A549 (cell line): ENCODE measurements around the gene TMEM18. TPM values are rescaled to one million over a fixed set of nuclear protein-coding genes. Genes with fewer than 3 reads are reported as not detected.

Experiments
- ATAC-seq, 2 experiments: fragments of 200-7000 bp in 1 of 2; fragments of >200 bp in 1 of 2; cut with Nextera tagmentation in 1 of 2; cut with Tn5 transposase in 1 of 2; 3 replicates each; pipeline versions ENCODE4 v1.8.0 to v1.9.1; 2018 to 2020; ENCODE audit warnings: mild to moderate bottlenecking in 1 of 2, moderate library complexity in 1 of 2
- CTCF ChIA-PET: fragments of 300-600 bp; sonication (Branson Sonifier 250); formaldehyde crosslinking; extraction: SDS; loops from one replicate; lab custom pipeline; 2021; ENCODE audit warnings: antibody characterized with exemption, inconsistent platforms; lab: Yijun Ruan, JAX
- POLR2A ChIA-PET: fragments of 350-600 bp; formaldehyde crosslinking; extraction: SDS; loops from one replicate; lab custom pipeline; 2021; ENCODE audit warnings: antibody characterized with exemption, inconsistent platforms; lab: Yijun Ruan, JAX
- DNase-seq, 2 experiments: peaks; one replicate each; pipeline versions ENCODE4 v3.0.0 to v3.0.0-alpha.2; 2011 to 2016; ENCODE audit warnings: low read depth in 1 of 2, low spot score in 1 of 2
- FAIRE-seq: peaks from 2 replicates; lab custom pipeline; 2011; peaks lifted over from hg19 to GRCh38; lab: Jason Lieb, UNC
- H3K27ac ChIP-seq, 2 experiments: fragments of >200 bp; sonication (Bioruptor Twin); formaldehyde crosslinking; 3 replicates each; pipeline ENCODE4 v1.5.1; 2016 to 2017
- H3K4me1 ChIP-seq: fragments of >200 bp; sonication (Bioruptor Twin); formaldehyde crosslinking; 3 replicates; pipeline ENCODE4 v1.6.1; 2016
- H3K4me2 ChIP-seq: fragments of >200 bp; sonication (Bioruptor Twin); formaldehyde crosslinking; 3 replicates; pipeline ENCODE4 v1.6.1; 2016
- H3K4me3 ChIP-seq: fragments of >200 bp; sonication (Bioruptor Twin); formaldehyde crosslinking; 3 replicates; pipeline ENCODE4 v1.5.1; 2016
- H3K9me3 ChIP-seq: fragments of >200 bp; sonication (Bioruptor Twin); formaldehyde crosslinking; 3 replicates; pipeline ENCODE4 v1.6.1; 2016
- BCL3 ChIP-seq: fragments of >200 bp; sonication (Bioruptor Twin); formaldehyde crosslinking; IDR thresholded peaks from 3 replicates; pipeline ENCODE4 v1.6.1; 2016
- CBX2 ChIP-seq: fragments of 200-600 bp; sonication (generic); IDR thresholded peaks from 2 replicates; pipeline ENCODE4 v1.6.1; 2016; ENCODE audit warnings: low read depth, mild to moderate bottlenecking, borderline replicate concordance
- CHD2 ChIP-seq: fragments of 150-350 bp; IDR thresholded peaks from 2 replicates; pipeline ENCODE4 v1.6.1; 2014; ENCODE audit warnings: low read length; ENCODE audit not compliant: partially characterized antibody
- CHD4 ChIP-seq: fragments of 200-600 bp; sonication (generic); IDR thresholded peaks from 2 replicates; pipeline ENCODE4 v1.6.1; 2016; ENCODE audit warnings: antibody characterized with exemption, mild to moderate bottlenecking, borderline replicate concordance
- EHF ChIP-seq: fragments of 250-450 bp; sonication (Bioruptor Pico); IDR thresholded peaks from 2 replicates; pipeline ENCODE4 v1.5.0; 2020; ENCODE audit warnings: mild to moderate bottlenecking
- EHMT2 ChIP-seq: fragments of 200-600 bp; sonication (generic); IDR thresholded peaks from 2 replicates; pipeline ENCODE4 v1.6.1; 2016; ENCODE audit warnings: antibody characterized with exemption, low read depth, mild to moderate bottlenecking, moderate library complexity
- EP300 ChIP-seq, 2 experiments: fragments of >200 bp; sonication (Bioruptor Twin); formaldehyde crosslinking; IDR thresholded peaks; 2 replicates in 1 of 2; 3 replicates in 1 of 2; pipeline ENCODE4 v1.6.1; 2016 to 2017
- FOSL2 ChIP-seq, 2 experiments: fragments of 450-650 bp in 1 of 2; fragments of >200 bp in 1 of 2; sonication (Bioruptor Twin) in 1 of 2; formaldehyde crosslinking; IDR thresholded peaks; 2 replicates each; pipeline versions ENCODE4 v1.5.0 to v1.6.1; 2016 to 2020; ENCODE audit warnings: mild to moderate bottlenecking in 1 of 2, moderate library complexity in 1 of 2
- FOXS1 ChIP-seq: fragments of 250-450 bp; sonication (Bioruptor Pico); IDR thresholded peaks from 2 replicates; pipeline ENCODE4 v1.5.0; 2020; ENCODE audit warnings: mild to moderate bottlenecking, moderate library complexity
- GATA3 ChIP-seq: IDR thresholded peaks from 2 replicates; pipeline ENCODE4 v1.6.1; 2012; ENCODE audit warnings: borderline replicate concordance
- HOXA7 ChIP-seq: fragments of 250-450 bp; sonication (Bioruptor Pico); IDR thresholded peaks from 2 replicates; pipeline ENCODE4 v1.5.0; 2020; ENCODE audit warnings: mild to moderate bottlenecking, moderate library complexity
- JUNB ChIP-seq: fragments of >200 bp; sonication (Bioruptor Twin); formaldehyde crosslinking; IDR thresholded peaks from 2 replicates; pipeline ENCODE4 v1.6.1; 2016
- KDM1A ChIP-seq: fragments of 200-600 bp; sonication (generic); IDR thresholded peaks from 2 replicates; pipeline ENCODE4 v1.6.1; 2016; ENCODE audit warnings: low read depth, mild to moderate bottlenecking
- KDM5A ChIP-seq: fragments of 200-600 bp; sonication (generic); IDR thresholded peaks from 2 replicates; pipeline ENCODE4 v1.6.1; 2016; ENCODE audit warnings: antibody characterized with exemption, mild to moderate bottlenecking
- MAFK ChIP-seq: fragments of 450-650 bp; IDR thresholded peaks from 2 replicates; pipeline ENCODE4 v1.6.1; 2014; ENCODE audit not compliant: partially characterized antibody
- MAX ChIP-seq: IDR thresholded peaks from 2 replicates; pipeline ENCODE4 v1.6.1; 2012
- MYC ChIP-seq: IDR thresholded peaks from 2 replicates; pipeline ENCODE4 v1.6.1; 2012; ENCODE audit warnings: mild to moderate bottlenecking, inconsistent platforms, low read length, improper control_type of control experiment, borderline replicate concordance
- NFE2L2 ChIP-seq: fragments of 150-350 bp; conservative IDR thresholded peaks from 2 replicates; pipeline ENCODE4 v1.6.1; 2014; ENCODE audit warnings: low read length
- NPAS2 ChIP-seq: fragments of 250-450 bp; sonication (Bioruptor Pico); IDR thresholded peaks from 2 replicates; pipeline ENCODE4 v1.8.0; 2022; ENCODE audit warnings: mild to moderate bottlenecking, moderate library complexity, borderline replicate concordance
- PHF8 ChIP-seq: fragments of 200-600 bp; sonication (generic); IDR thresholded peaks from 2 replicates; pipeline ENCODE4 v1.6.1; 2016; ENCODE audit warnings: low read depth, mild to moderate bottlenecking, antibody characterized with exemption, moderate library complexity, borderline replicate concordance
- POLR2A ChIP-seq: IDR thresholded peaks from 2 replicates; pipeline ENCODE4 v1.6.1; 2012; ENCODE audit warnings: mild to moderate bottlenecking, low read length
- RAD21 ChIP-seq, 2 experiments: fragments of >200 bp in 1 of 2; sonication (Bioruptor Twin) in 1 of 2; formaldehyde crosslinking in 1 of 2; IDR thresholded peaks in 1 of 2; conservative IDR thresholded peaks in 1 of 2; 2 replicates in 1 of 2; 3 replicates in 1 of 2; pipeline ENCODE4 v1.6.1; 2012 to 2018; ENCODE audit warnings: inconsistent platforms in 1 of 2
- RARB ChIP-seq: fragments of 250-450 bp; sonication (Bioruptor Pico); IDR thresholded peaks from 2 replicates; pipeline ENCODE4 v1.8.0; 2021; ENCODE audit warnings: mild to moderate bottlenecking, moderate library complexity
- RCOR1 ChIP-seq: fragments of 150-350 bp; IDR thresholded peaks from 2 replicates; pipeline ENCODE4 v1.6.1; 2014; ENCODE audit warnings: antibody characterized with exemption, low read length, low read depth
- RNF2 ChIP-seq: fragments of 200-600 bp; sonication (generic); IDR thresholded peaks from 2 replicates; pipeline ENCODE4 v1.6.1; 2016; ENCODE audit warnings: low read depth, mild to moderate bottlenecking, antibody characterized with exemption, moderate library complexity, borderline replicate concordance
- SMC3 ChIP-seq: fragments of >200 bp; sonication (Bioruptor Twin); formaldehyde crosslinking; IDR thresholded peaks from 3 replicates; pipeline ENCODE4 v1.6.1; 2018; ENCODE audit warnings: inconsistent platforms
- SREBF2 ChIP-seq: fragments of 450-650 bp; IDR thresholded peaks from 2 replicates; pipeline ENCODE4 v1.6.1; 2014; ENCODE audit warnings: mild to moderate bottlenecking, moderate library complexity
- TFCP2L1 ChIP-seq: fragments of 250-450 bp; sonication (Bioruptor Pico); IDR thresholded peaks from 2 replicates; pipeline ENCODE4 v1.5.0; 2021; ENCODE audit warnings: mild to moderate bottlenecking
- WGBS: methylation state at CpG from one replicate; pipeline ENCODE4 v1.1.6; 2017; ENCODE audit errors: missing lambda C conversion rate; 5-methylcytosine and 5-hydroxymethylcytosine counted together
- polyA plus RNA-seq, 4 experiments: library from polyadenylated mRNA; depleted of rRNA in 3 of 4; stranded (reverse); fragments of >200 nt; fragmentation: RNase III in 1 of 4; extraction: RNeasy Plus Mini Kit Qiagen cat#74134 plus additional on column Dnase treatment in 1 of 4; gene quantifications; 2 replicates in 3 of 4; 3 replicates in 1 of 4; pipeline ENCODE4 v1.2.3, GENCODE V29; 2011 to 2017
- TF ChIP-seq, protein P1 (sequence below): fragments of 250-450 bp; sonication (Bioruptor Pico); IDR thresholded peaks from 2 replicates; pipeline ENCODE4 v1.5.0; 2020; ENCODE audit warnings: low read depth, mild to moderate bottlenecking, moderate library complexity
- TF ChIP-seq, protein P2 (sequence below): fragments of 450-650 bp; IDR thresholded peaks from 2 replicates; pipeline ENCODE4 v1.6.1; 2014; ENCODE audit warnings: antibody characterized with exemption
- TF ChIP-seq, protein P3 (sequence below): IDR thresholded peaks from 2 replicates; pipeline ENCODE4 v1.6.1; 2012; ENCODE audit warnings: low read depth, borderline replicate concordance
- TF ChIP-seq, protein P4 (sequence below): fragments of 150-350 bp; IDR thresholded peaks from 2 replicates; pipeline ENCODE4 v1.6.1; 2014; ENCODE audit warnings: low read depth, mild to moderate bottlenecking, low read length

Gene TMEM18
- polyA plus RNA-seq, 2 of the 4 experiments (the other 2 are of a cell fraction) = 35.6 to 75.0 TPM

GRCh38 chr2:670637-671036 lies 6.6 kb downstream of the TMEM18 start:
- FAIRE-seq = no peak
- TF ChIP-seq KDM1A = no peak
- TF ChIP-seq KDM5A = no peak
- no peak for TF ChIP-seq FOSL2 (IDR thresholded peaks at IDR 0.05)
- no peak for TF ChIP-seq FOSL2 (CRISPR knock-in tag; IDR thresholded peaks at IDR 0.05)
- TF ChIP-seq, protein P1, sequence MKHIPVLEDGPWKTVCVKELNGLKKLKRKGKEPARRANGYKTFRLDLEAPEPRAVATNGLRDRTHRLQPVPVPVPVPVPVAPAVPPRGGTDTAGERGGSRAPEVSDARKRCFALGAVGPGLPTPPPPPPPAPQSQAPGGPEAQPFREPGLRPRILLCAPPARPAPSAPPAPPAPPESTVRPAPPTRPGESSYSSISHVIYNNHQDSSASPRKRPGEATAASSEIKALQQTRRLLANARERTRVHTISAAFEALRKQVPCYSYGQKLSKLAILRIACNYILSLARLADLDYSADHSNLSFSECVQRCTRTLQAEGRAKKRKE = no peak
- TF ChIP-seq CHD4 = no peak
- no peak for TF ChIP-seq SREBF2
- TF ChIP-seq RNF2 = no peak
- TF ChIP-seq EHF = no peak
- TF ChIP-seq MAX = no peak
- TF ChIP-seq EP300 (IDR thresholded peaks at IDR 0.05) = no peak
- TF ChIP-seq TFCP2L1 = no peak
- TF ChIP-seq, protein P2, sequence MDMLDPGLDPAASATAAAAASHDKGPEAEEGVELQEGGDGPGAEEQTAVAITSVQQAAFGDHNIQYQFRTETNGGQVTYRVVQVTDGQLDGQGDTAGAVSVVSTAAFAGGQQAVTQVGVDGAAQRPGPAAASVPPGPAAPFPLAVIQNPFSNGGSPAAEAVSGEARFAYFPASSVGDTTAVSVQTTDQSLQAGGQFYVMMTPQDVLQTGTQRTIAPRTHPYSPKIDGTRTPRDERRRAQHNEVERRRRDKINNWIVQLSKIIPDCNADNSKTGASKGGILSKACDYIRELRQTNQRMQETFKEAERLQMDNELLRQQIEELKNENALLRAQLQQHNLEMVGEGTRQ = no peak
- TF ChIP-seq PHF8 = no peak
- no peak for TF ChIP-seq MYC
- TF ChIP-seq GATA3 = no peak
- no peak for TF ChIP-seq JUNB
- no peak for TF ChIP-seq RCOR1
- no peak for TF ChIP-seq CBX2
- TF ChIP-seq RAD21 (conservative IDR thresholded peaks at IDR 0.05 in 1 of 2, IDR thresholded peaks at IDR 0.05 in 1 of 2) = no peak
- TF ChIP-seq, all 56 proteins: peak for 0
- ATAC-seq (no peak), DNase-seq (no peak)
- WGBS = 95% methylated on average over 17 of the region's 18 CpGs
- Histone ChIP-seq H3K9me3 (peaks cover 22% of the 10 kb centered on the region), H3K4me1 (peaks cover 16% of the 10 kb centered on the region), H3K4me2 (no peak overlapping the region), H3K4me3 (no peak overlapping the region), H3K27ac (no peak overlapping the region)
- ChIA-PET POLR2A (no interaction called here), CTCF (no interaction called here)

DNA sequence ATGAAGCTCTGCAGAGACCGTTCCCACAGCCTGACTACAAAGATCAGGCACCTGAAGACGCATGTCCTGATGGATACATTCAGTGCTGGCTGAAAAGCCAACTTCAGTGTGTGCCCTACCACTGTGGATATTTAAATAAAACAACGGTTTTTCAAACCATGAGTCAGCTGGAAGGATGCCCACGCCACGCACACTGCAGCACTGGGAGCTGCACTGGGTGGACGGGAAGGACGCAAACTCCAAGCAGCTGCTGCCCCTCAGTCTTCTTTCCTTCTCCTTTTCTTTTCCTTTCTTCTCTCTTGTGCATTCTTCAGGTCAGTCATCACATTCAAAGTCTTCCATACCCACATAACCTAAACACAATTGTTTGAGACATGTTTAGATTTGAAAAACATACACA lies 7.9 kb downstream of the TMEM18 start:
- Histone ChIP-seq H3K4me2 (no peak overlapping the region), H3K9me3 (peaks cover 30% of the 10 kb centered on the region), H3K27ac (no peak overlapping the region), H3K4me3 (no peak overlapping the region), H3K4me1 (peaks cover 8% of the 10 kb centered on the region; the same call in 2 of the 3 replicates)
- FAIRE-seq (no peak), DNase-seq (no peak), ATAC-seq (no peak)
- CTCF ChIA-PET = interaction anchor here (1.0 kb wide), 1 partner anchor 45 kb away, joined by 3 read pairs; no protein-coding TSS in a partner anchor
- no peak for TF ChIP-seq NFE2L2
- TF ChIP-seq SMC3 = no peak
- no peak for TF ChIP-seq EP300 (IDR thresholded peaks at IDR 0.05)
- no peak for TF ChIP-seq HOXA7
- TF ChIP-seq, protein P3, sequence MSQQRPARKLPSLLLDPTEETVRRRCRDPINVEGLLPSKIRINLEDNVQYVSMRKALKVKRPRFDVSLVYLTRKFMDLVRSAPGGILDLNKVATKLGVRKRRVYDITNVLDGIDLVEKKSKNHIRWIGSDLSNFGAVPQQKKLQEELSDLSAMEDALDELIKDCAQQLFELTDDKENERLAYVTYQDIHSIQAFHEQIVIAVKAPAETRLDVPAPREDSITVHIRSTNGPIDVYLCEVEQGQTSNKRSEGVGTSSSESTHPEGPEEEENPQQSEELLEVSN = no peak
- 81% methylated on average over 7 of the region's 7 CpGs for WGBS
- POLR2A ChIA-PET = no interaction called here

- Histone ChIP-seq H3K9me3 (peaks cover 34% of the 10 kb centered on the region), H3K27ac (no peak overlapping the region), H3K4me1 (no peaks in the 10 kb centered on the region), H3K4me2 (no peak overlapping the region), H3K4me3 (no peak overlapping the region)
- ATAC-seq (no peak), FAIRE-seq (no peak), DNase-seq (no peak)
- WGBS = 89% methylated on average over 3 of the region's 3 CpGs
- ChIA-PET POLR2A (no interaction called here), CTCF (interaction anchor here (0.5 to 1.5 kb wide), 2 partner anchors 15 to 21 kb away, joined by 3 read pairs; no protein-coding TSS in a partner anchor)
- TF ChIP-seq RARB (CRISPR knock-in tag) = no peak
- TF ChIP-seq KDM5A = no peak
- no peak for TF ChIP-seq PHF8
- TF ChIP-seq MAFK = no peak
- TF ChIP-seq MYC = no peak
- TF ChIP-seq BCL3 = no peak
- no peak for TF ChIP-seq NPAS2 (CRISPR knock-in tag)
- no peak for TF ChIP-seq CHD2
- TF ChIP-seq RAD21 (conservative IDR thresholded peaks at IDR 0.05 in 1 of 2, IDR thresholded peaks at IDR 0.05 in 1 of 2) = no peak
- TF ChIP-seq, protein P4, sequence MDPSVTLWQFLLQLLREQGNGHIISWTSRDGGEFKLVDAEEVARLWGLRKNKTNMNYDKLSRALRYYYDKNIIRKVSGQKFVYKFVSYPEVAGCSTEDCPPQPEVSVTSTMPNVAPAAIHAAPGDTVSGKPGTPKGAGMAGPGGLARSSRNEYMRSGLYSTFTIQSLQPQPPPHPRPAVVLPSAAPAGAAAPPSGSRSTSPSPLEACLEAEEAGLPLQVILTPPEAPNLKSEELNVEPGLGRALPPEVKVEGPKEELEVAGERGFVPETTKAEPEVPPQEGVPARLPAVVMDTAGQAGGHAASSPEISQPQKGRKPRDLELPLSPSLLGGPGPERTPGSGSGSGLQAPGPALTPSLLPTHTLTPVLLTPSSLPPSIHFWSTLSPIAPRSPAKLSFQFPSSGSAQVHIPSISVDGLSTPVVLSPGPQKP = no peak
- TF ChIP-seq EHMT2 = no peak
- TF ChIP-seq FOXS1 (CRISPR knock-in tag) = no peak
- TF ChIP-seq SMC3 = no peak
- TF ChIP-seq RCOR1 = no peak
- no peak for TF ChIP-seq RNF2
- no peak for TF ChIP-seq POLR2A
Measured at GRCh38 chr2:668000-668398, 9.2 kb downstream of the TMEM18 start.
